Panc1 (cell line): ENCODE results near the gene MINK1.

Experiments
- CTCF ChIP-seq: fragments of 450-650 bp; IDR thresholded peaks from 2 replicates; pipeline ENCODE4 v1.5.1; 2017; ENCODE audit warnings: mild to moderate bottlenecking
- TCF7L2 ChIP-seq: IDR thresholded peaks from 2 replicates; pipeline ENCODE4 v1.6.1; 2011; ENCODE audit warnings: mild to moderate bottlenecking, low read depth, low read length, inconsistent platforms

GRCh38 chr17:4928881-4929280 lies 95.7 kb downstream of the MINK1 start:
- TF ChIP-seq CTCF (no peak), TCF7L2 (no peak)
